Osteoblast (primary cell): Measurements from ENCODE around the gene OR51E1. TPM values are rescaled to one million over a fixed set of nuclear protein-coding genes. Genes with fewer than 3 reads are reported as not detected.

Experiments
- DNase-seq: peaks from one replicate; pipeline ENCODE4 v3.0.0; 2011; ENCODE audit warnings: low spot score, mixed read lengths; ENCODE audit not compliant: insufficient read length; ENCODE audit errors: missing footprints
- H2AFZ ChIP-seq: 2 replicates; pipeline ENCODE4 v1.6.0; 2011; ENCODE audit warnings: mild to moderate bottlenecking, low read length
- H3K27ac ChIP-seq: 2 replicates; pipeline ENCODE4 v1.5.1; 2011; ENCODE audit warnings: mild to moderate bottlenecking, low read depth, low read length, moderate library complexity
- H3K27me3 ChIP-seq: 2 replicates; pipeline ENCODE4 v1.6.0; 2012; ENCODE audit warnings: mild to moderate bottlenecking, control low read depth, inconsistent platforms, low read length, moderate library complexity; ENCODE audit not compliant: insufficient read depth
- H3K36me3 ChIP-seq: 2 replicates; pipeline ENCODE4 v1.5.1; 2011; ENCODE audit warnings: mild to moderate bottlenecking, low read length, control low read depth, moderate library complexity; ENCODE audit not compliant: insufficient read depth
- H3K4me1 ChIP-seq: 2 replicates; pipeline ENCODE4 v1.5.1; 2011; ENCODE audit warnings: mild to moderate bottlenecking, low read length, control low read depth, moderate library complexity; ENCODE audit not compliant: insufficient read depth
- H3K4me2 ChIP-seq: 2 replicates; pipeline ENCODE4 v1.6.0; 2011; ENCODE audit warnings: mild to moderate bottlenecking, low read length; ENCODE audit not compliant: insufficient read depth
- H3K4me3 ChIP-seq: fragments of 200-600 bp; sonication (generic); 3 replicates; pipeline ENCODE4 v1.5.1; 2012; ENCODE audit warnings: mild to moderate bottlenecking, low read length, inconsistent platforms; ENCODE audit not compliant: insufficient read depth
- H3K79me2 ChIP-seq: 2 replicates; pipeline ENCODE4 v1.6.0; 2012; ENCODE audit warnings: mild to moderate bottlenecking, low read length, control low read depth, inconsistent platforms; ENCODE audit not compliant: insufficient read depth
- H3K9me3 ChIP-seq: 2 replicates; pipeline ENCODE4 v1.5.1; 2011; ENCODE audit warnings: low read depth, low read length, control low read depth
- H4K20me1 ChIP-seq: 2 replicates; pipeline ENCODE4 v1.6.0; 2012; ENCODE audit warnings: mild to moderate bottlenecking, low read length, control low read depth; ENCODE audit not compliant: insufficient read depth
- total RNA-seq: library from RNA; depleted of rRNA; stranded (reverse); fragments of >200 nt; gene quantifications from 2 replicates; pipeline ENCODE4 v1.2.3, GENCODE V29; 2012
- TF ChIP-seq, protein P1 (sequence below): IDR thresholded peaks from 2 replicates; pipeline ENCODE4 v1.5.1; 2011; ENCODE audit warnings: mild to moderate bottlenecking, low read depth, low read length, moderate library complexity; ENCODE audit errors: extremely low read depth

OR51E1 gene
- total RNA-seq, 1 donor = not detected

DNA sequence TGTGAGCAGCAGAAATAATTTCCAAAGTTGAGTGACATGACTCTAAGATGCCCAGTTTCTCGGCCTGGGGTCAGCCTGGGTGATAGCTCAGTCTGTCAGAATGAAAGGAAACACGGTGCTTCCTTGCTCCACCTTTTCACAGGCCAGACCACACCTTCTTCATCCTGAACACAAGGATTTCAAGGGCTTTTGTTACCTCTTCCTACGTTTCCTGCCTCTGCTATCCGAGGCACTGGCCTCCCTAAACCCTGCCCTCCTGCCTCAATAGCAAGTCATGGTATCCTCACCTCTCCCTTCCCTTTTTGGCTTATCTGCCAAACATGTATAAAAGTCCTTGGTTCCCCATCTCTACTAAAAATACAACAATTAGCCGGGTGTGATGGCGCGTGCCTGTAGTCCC lies 1.7 kb upstream of the OR51E1 start:
- no peak for DNase-seq
- TF ChIP-seq, protein P1, sequence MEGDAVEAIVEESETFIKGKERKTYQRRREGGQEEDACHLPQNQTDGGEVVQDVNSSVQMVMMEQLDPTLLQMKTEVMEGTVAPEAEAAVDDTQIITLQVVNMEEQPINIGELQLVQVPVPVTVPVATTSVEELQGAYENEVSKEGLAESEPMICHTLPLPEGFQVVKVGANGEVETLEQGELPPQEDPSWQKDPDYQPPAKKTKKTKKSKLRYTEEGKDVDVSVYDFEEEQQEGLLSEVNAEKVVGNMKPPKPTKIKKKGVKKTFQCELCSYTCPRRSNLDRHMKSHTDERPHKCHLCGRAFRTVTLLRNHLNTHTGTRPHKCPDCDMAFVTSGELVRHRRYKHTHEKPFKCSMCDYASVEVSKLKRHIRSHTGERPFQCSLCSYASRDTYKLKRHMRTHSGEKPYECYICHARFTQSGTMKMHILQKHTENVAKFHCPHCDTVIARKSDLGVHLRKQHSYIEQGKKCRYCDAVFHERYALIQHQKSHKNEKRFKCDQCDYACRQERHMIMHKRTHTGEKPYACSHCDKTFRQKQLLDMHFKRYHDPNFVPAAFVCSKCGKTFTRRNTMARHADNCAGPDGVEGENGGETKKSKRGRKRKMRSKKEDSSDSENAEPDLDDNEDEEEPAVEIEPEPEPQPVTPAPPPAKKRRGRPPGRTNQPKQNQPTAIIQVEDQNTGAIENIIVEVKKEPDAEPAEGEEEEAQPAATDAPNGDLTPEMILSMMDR = no peak
- no peak overlapping the region for H3K4me2 ChIP-seq
- no peak overlapping the region for H3K27ac ChIP-seq
- H3K9me3 ChIP-seq = no peaks in the 10 kb centered on the region
- no peaks in the 10 kb centered on the region for H3K36me3 ChIP-seq
- H3K79me2 ChIP-seq = no peaks in the 10 kb centered on the region
- no peak overlapping the region for H2AFZ ChIP-seq
- no peaks in the 10 kb centered on the region for H3K4me1 ChIP-seq
- H3K4me3 ChIP-seq = no peak overlapping the region
- peaks cover 5% of the 10 kb centered on the region for H3K27me3 ChIP-seq
- H4K20me1 ChIP-seq = no peaks in the 10 kb centered on the region

DNA sequence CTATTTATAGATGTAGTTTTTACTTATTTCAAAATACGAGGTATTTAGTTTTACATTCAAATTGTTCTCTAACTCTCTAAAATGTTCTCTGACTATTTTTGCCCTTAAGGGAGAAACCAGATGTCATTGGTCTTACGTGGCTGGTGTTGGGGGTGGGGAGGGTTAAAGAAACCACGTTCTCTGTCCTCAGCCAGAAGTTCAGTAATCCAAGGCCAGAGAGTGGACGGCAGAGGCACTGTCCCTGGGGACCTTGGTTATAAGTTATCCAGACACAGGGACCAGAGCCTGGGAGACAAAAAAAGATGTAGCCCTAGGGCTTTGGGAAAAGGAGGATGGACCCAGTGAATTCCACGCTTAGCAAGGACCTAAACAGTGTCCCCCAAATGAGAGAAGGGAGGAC lies 706 bp upstream of the OR51E1 start:
- no peaks in the 10 kb centered on the region for H3K79me2 ChIP-seq
- H4K20me1 ChIP-seq = no peaks in the 10 kb centered on the region
- H2AFZ ChIP-seq = no peak overlapping the region
- H3K27me3 ChIP-seq = no peaks in the 10 kb centered on the region
- H3K4me3 ChIP-seq = no peak overlapping the region
- no peaks in the 10 kb centered on the region for H3K36me3 ChIP-seq
- H3K4me1 ChIP-seq = no peaks in the 10 kb centered on the region
- H3K9me3 ChIP-seq = no peaks in the 10 kb centered on the region
- no peak overlapping the region for H3K4me2 ChIP-seq
- TF ChIP-seq, protein P1 = no peak
- no peak overlapping the region for H3K27ac ChIP-seq
- DNase-seq = no peak

DNA sequence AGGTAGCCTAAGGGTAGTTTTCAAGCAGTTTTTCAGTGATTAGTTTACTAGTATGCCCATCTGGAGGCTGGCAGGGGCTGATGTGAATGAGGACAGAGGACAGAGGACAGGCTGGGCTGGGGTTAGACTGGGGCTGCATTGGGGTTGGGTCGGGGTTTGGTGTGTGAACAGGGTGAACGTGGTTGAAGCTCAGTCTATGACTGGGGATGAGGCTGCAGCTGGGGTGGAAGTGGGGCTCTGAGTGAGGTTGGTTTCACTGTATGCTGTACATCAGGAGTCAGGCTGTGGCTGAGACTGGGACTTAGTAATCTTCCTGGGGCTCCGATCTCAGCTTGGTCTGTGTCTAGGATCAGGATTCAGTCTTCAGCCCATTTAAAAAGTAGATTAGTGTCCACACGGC lies 451 bp downstream of the OR51E1 start:
- no peaks in the 10 kb centered on the region for H3K36me3 ChIP-seq
- TF ChIP-seq, protein P1 = no peak

DNA sequence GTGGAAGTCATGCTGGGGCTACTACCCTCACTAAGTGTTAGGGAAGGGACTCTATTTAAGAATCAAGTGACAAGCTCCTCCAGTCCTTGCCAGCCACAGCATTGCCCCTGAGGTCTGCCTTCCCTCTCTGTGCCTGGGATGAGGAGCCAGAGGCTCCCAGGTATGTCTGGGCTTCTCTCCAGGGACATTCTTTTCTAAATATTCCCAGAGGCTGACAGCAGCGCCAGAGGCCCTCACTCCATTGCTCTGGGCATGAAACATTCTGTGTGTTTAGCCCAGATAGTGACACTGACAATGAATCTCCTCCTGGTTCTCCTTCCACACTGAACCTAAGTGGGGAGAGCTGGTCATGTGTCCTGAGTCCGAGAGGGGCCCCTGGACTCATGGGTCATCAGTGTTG lies 2.2 kb downstream of the OR51E1 start:
- no peak overlapping the region for H3K27ac ChIP-seq
- H3K36me3 ChIP-seq = no peaks in the 10 kb centered on the region
- no peak for DNase-seq
- no peaks in the 10 kb centered on the region for H4K20me1 ChIP-seq
- H2AFZ ChIP-seq = no peak overlapping the region
- H3K79me2 ChIP-seq = no peaks in the 10 kb centered on the region
- no peaks in the 10 kb centered on the region for H3K4me1 ChIP-seq
- no peak overlapping the region for H3K4me2 ChIP-seq
- TF ChIP-seq, protein P1 = no peak
- no peaks in the 10 kb centered on the region for H3K9me3 ChIP-seq
- no peaks in the 10 kb centered on the region for H3K27me3 ChIP-seq
- H3K4me3 ChIP-seq = no peak overlapping the region

More for the DNA sequence above, 451 bp downstream of the OR51E1 start:
- H3K27me3 ChIP-seq = no peaks in the 10 kb centered on the region
- no peak for DNase-seq
- no peak overlapping the region for H3K27ac ChIP-seq
- H3K79me2 ChIP-seq = no peaks in the 10 kb centered on the region
- H3K4me2 ChIP-seq = no peak overlapping the region
- H4K20me1 ChIP-seq = no peaks in the 10 kb centered on the region
- H3K4me1 ChIP-seq = no peaks in the 10 kb centered on the region
- no peak overlapping the region for H2AFZ ChIP-seq
- H3K4me3 ChIP-seq = no peak overlapping the region
- no peaks in the 10 kb centered on the region for H3K9me3 ChIP-seq
